ENCODE data around the gene SMARCD1. TPM values are rescaled to one million over a fixed set of nuclear protein-coding genes. Genes with fewer than 3 reads are reported as not detected.

The SMARCD1 gene
- total and polyA plus RNA-seq, 8 donors, result 2.9 to 75.9 (median 18.6) TPM

GRCh38 chr12:50120953-50121352, 35.8 kb downstream of the SMARCD1 start:
- intact Hi-C loops (cut with DNase I; ENCODE audit: low total_unique reads), result no loop called here
- Histone ChIP-seq H3K36me3 (peaks cover 22 to 85% (median 80%) of the 10 kb centered on the region in 4 donors), H3K27me3 (no peaks in the 10 kb centered on the region), H3K4me1 (peaks cover 0 to 39% (median 24%) of the 10 kb centered on the region in 4 donors), H3K27ac (no peak overlapping the region), H3K9me3 (no peaks in the 10 kb centered on the region), H3K4me3 (no peak overlapping the region)
- TF ChIP-seq POLR2A (IDR thresholded peaks at IDR 0.05), result no peak
- TF ChIP-seq EP300 (IDR thresholded peaks at IDR 0.05), result no peak
- TF ChIP-seq CTCF (IDR thresholded peaks at IDR 0.05), result no peak
- no peak for TF ChIP-seq POLR2AphosphoS5 (IDR thresholded peaks at IDR 0.05)
- 88 to 100% (median 90%) methylated on average over 3 of the region's 3 CpGs for WGBS, 5 donors
- DNase-seq, result no peak

- peaks cover 22 to 86% (median 78%) of the 10 kb centered on the region in 4 donors for H3K36me3 ChIP-seq
- H3K27me3 ChIP-seq, result no peaks in the 10 kb centered on the region
- H3K27ac ChIP-seq, result no peak overlapping the region
- 77 to 97% (median 91%) methylated on average over 5 of the region's 5 CpGs for WGBS, 5 donors
- H3K4me3 ChIP-seq, result no peak overlapping the region
- intact Hi-C loops (cut with DNase I; ENCODE audit: low total_unique reads), result no loop called here
- TF ChIP-seq EP300 (IDR thresholded peaks at IDR 0.05) (no peak), POLR2AphosphoS5 (IDR thresholded peaks at IDR 0.05) (no peak), POLR2A (IDR thresholded peaks at IDR 0.05) (no peak), CTCF (IDR thresholded peaks at IDR 0.05) (no peak)
- H3K4me1 ChIP-seq, result peaks cover 0 to 32% (median 18%) of the 10 kb centered on the region in 4 donors
- no peak for DNase-seq
- H3K9me3 ChIP-seq, result no peaks in the 10 kb centered on the region
Measured at GRCh38 chr12:50121641-50122040, 36.5 kb downstream of the SMARCD1 start.

GRCh38 chr12:50123203-50123602, 38.1 kb downstream of the SMARCD1 start:
- DNase-seq, result no peak
- H3K4me1 ChIP-seq, result peaks cover 0 to 25% (median 6%) of the 10 kb centered on the region in 4 donors
- no peak for TF ChIP-seq POLR2A (IDR thresholded peaks at IDR 0.05)
- no peak for TF ChIP-seq EP300 (IDR thresholded peaks at IDR 0.05)
- TF ChIP-seq CTCF (IDR thresholded peaks at IDR 0.05), result no peak
- no peak for TF ChIP-seq POLR2AphosphoS5 (IDR thresholded peaks at IDR 0.05)
- no peaks in the 10 kb centered on the region for H3K9me3 ChIP-seq
- peaks cover 28 to 92% (median 84%) of the 10 kb centered on the region in 4 donors for H3K36me3 ChIP-seq
- H3K27ac ChIP-seq, result no peak overlapping the region
- WGBS, 5 donors, result 59 to 80% (median 63%) methylated on average over 2 of the region's 2 CpGs
- H3K4me3 ChIP-seq, result no peak overlapping the region
- no peaks in the 10 kb centered on the region for H3K27me3 ChIP-seq
- intact Hi-C loops (cut with DNase I; ENCODE audit: low total_unique reads), result no loop called here

GRCh38 chr12:50127546-50127945, 42.4 kb downstream of the SMARCD1 start:
- Histone ChIP-seq H3K9me3 (no peaks in the 10 kb centered on the region), H3K4me3 (no peak overlapping the region), H3K27me3 (no peaks in the 10 kb centered on the region), H3K36me3 (peaks cover 25 to 94% (median 87%) of the 10 kb centered on the region in 4 donors), H3K4me1 (peaks cover 0 to 16% (median 8%) of the 10 kb centered on the region in 4 donors), H3K27ac (no peak overlapping the region)
- TF ChIP-seq EP300 (IDR thresholded peaks at IDR 0.05) (no peak), POLR2A (IDR thresholded peaks at IDR 0.05) (no peak), CTCF (IDR thresholded peaks at IDR 0.05) (no peak), POLR2AphosphoS5 (IDR thresholded peaks at IDR 0.05) (no peak)
- 63 to 71% (median 67%) methylated on average over 2 of the region's 2 CpGs for WGBS, 5 donors
- intact Hi-C loops (cut with DNase I; ENCODE audit: low total_unique reads), result no loop called here
- DNase-seq, result no peak
